H4 (cell line): Measurements from ENCODE around the gene JUND. TPM values are rescaled to one million over a fixed set of nuclear protein-coding genes. Genes with fewer than 3 reads are reported as not detected.
A peak's percentile ranks its signal among the peaks of the same experiment; 100 is the strongest.
"Not testable (repeated sequence)": the region's sequence is repeated elsewhere in the genome, so short reads cannot be mapped to it uniquely, and the experiment has no call there.

Experiments used
- DNase-seq: peaks from one replicate; pipeline ENCODE4 v3.0.0-alpha.2; 2015; ENCODE audit warnings: low spot score
- total RNA-seq: library from RNA; depleted of rRNA; stranded (reverse); fragments of >200 nt; shearing (Covaris generic); gene quantifications from 2 replicates; pipeline ENCODE4 v1.2.3, GENCODE V29; 2014; rRNA removed

Gene JUND
- 29.1 and 86.4 TPM in 2 replicates for total RNA-seq

GRCh38 chr19:18281082-18282020 is at the start of gene JUND:
TSS of gene JUND (minus strand) at chr19:18281622. CDS start at chr19:18281484, 138 bp downstream.
- DNase-seq: peak; percentile 97

GRCh38 chr19:18330868-18331267 is 49.4 kb upstream of the JUND start:
- DNase-seq: no peak

GRCh38 chr19:18329035-18329376 is 47.6 kb upstream of the JUND start:
- DNase-seq: no peak

DNA sequence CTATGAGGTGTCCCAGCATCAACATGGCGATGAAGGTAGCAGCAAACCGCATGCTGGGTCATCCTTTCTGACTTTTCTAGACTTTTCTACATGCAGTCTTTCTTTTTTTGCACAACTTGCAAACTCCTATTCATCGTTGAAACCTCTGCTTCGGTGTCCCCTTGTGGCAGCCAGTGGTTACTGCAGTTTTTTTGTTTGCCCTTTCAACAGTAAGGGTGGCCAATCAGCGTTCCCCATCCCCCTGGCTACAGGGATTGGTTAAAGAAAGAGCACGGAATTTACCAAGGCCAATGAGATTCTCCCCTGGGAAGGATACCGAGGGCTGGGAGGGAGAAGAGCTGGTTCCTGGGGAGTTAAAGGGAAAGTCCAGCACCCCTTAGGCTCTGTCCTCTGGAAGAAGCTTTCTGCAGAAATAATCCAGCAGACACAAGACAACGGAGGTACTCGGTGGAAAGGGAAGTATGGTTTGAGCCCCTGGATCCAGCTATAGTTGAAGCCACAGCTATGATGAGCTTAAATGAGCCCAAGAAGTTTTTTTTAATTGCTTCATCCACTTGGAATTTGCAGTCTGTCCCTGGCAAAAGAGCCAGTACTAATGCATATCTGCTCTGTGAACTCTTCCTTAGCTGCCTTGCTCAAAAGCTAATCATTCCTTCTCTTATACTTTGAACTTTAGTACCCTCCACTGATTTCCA is 47.1 kb upstream of the JUND start:
- DNase-seq: peak; percentile 97

DNA sequence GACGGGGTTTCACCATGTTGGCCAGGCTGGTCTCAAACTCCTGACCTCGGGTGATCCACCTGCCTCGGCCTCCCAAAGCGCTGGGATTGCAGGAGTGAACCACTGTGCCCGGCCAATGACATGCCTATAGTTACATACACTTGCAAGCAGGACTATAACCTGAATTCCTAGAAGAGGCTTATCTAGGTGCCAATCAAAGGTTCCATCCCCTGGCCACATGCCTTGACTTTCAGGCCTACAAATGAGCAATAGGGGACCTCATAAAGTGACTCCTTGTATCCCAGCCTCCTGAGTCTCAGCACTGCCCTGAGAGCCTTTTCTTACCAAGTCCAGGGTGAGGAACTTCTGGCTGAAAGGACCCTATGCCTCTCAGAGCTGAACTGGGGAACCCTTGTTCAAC is 45.4 kb upstream of the JUND start:
- no peak for DNase-seq

- not testable (repeated sequence) for DNase-seq
Observed at GRCh38 chr19:18324373-18324731, 42.9 kb upstream of the JUND start.

DNA sequence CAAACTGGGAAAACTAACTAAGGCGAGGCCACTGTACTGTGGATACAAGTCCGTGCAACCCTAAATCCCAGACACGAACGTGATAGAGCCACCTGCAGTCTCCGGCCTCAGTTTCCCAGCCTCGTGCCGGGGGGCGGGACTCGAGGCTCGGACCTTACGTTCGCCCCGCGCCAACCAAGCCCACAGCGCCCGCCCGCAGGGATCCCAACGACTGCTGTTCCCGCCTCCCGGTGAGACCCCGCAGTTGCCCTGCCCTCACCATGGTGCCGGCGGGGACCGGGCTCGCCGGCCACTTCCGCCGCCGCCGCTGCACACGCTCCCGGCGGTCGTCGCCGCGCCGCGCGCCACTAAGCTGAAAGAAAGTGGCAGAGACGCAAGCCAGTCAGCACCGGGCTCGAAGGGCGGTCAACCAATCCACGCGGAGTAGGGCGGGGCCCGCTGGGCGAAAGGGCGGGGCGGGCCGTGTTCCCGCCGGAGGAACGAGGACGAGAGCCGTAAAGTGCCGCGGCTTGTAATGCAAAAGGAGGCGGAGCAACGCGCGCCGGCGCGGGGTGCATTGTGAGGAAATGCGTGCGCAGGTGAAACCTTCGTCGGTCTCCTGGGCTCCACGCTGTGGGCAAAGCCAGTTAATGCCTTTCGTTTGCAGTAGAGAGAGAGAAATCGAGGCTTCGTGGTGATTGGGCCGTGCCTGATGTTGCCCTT is 41.5 kb upstream of the JUND start, which contains the start of gene LSM4:
TSS of gene LSM4 (minus strand) at position 318 of the 702 bp plus-strand sequence. CDS start at position 262, 56 bp downstream.
- peak; percentile 98 for DNase-seq

GRCh38 chr19:18322318-18322758 is 40.9 kb upstream of the JUND start:
- peak; percentile 48 for DNase-seq

DNA sequence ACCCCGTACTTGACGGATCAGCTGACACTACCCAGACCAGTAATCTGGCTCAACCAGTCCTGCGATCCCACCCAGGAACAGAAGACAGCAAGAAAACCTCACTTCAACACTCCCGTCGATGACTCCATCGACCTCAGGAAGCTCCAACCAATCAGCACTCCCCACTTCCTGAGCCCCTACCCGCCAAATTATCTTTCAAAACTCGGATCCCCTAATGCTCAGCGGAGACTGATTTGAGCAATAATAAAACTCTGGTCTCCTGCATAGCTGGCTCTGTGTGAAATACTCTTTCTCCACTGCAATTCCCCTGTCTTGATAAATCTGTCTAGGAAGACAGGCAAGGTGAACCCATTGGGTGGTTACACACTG is 40.3 kb upstream of the JUND start:
- no peak for DNase-seq

DNA sequence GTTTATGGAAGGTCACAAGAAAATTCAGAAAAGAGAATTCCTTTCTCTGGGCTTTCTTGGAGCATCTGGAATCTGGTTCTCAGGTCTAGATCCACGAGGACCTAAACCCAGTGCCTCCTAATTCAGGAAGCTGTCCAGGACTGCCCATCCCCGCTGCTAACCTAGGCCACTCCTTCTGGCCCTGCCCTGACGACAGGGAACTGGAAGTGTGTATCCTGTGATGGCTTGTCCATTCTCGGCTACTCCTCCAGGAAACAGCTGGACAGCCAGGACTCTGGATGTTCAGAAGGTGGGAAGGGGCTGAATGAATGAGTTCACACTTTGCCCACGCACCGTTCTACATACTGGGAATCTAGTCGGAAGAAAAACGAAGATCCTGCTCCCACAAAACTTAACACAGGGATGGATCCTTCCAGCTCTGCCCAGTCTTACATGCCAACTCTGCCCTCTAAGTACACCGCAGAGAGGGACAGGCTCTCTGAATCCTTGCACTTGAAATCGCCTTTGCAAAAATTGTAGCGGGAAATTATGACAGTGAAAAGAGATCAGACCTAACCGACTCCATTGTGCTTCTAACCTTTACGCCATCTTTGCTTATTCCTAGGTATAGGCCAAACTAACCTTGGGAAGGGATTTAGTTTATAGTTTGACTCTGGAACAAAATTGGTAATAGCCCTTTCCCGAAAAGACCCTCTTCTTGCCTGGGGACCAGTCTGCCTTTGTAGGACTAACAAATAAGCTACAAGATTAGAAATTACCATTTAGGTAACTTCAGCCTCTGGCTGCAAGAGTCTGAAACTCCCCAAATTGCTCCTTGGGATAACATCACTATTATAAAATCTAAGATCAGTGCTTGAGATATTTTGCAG is 39.7 kb upstream of the JUND start:
- no peak for DNase-seq

GRCh38 chr19:18319591-18320135 is 38.2 kb upstream of the JUND start:
- no peak for DNase-seq

DNA sequence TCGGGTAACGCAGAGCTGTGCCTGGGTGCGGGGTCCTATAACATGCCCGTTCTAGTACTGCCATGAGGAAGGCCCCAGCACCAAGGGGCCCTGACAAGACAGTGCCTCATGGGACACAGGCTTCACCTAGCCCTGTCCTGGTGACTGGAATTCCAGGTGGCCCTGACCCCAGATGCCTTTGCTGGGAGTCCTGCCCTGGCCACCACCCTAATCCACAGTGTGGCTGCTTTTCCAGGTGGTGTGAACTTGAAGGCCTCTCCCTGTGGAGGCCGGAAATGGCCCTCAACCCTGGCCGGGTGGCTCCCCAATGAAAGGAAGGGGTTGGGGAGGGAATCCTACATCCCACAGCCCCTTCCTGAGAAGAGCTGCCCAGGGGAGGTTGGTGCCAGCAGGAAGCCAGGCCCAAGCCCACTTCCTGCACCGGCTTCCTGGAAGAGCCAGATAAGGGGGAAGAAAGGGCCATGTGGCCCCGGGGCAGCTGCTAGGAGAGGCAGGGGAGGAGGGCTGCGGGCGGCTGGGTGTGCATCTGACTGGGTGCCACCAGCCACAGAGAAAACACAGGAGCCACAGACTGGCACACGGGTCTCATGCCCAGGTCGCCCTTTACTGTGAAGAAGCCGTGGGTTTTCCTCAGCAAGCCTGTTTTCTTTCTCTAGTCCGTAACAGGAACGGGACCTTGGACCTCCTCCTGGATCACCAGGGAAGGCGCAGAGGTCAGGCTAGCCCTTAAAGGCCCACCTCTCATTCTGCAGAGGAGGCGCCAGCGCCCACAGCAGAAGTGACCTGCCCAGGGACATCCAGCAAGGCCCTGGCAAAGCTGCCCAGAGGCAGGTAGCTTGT is 36.8 kb upstream of the JUND start:
- DNase-seq: no peak

DNA sequence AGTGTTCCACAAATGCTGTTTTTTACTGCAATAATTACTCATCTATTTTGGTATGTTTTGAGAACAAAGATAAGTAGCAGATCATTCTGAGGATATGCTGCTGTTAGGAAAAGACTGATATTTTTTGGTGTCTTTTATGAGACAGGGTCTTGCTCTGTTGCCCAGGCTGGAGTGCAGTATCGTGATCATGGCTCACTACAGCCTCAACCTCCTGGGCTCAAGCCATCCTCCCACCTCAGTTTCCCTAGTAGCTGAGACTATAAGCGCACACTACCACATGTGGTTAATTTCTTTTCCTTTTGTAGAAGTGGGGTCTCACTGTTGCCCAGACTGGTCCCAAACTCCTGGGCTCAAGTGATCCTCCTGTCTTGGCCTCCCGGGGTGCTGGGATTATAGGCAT is 32.0 kb upstream of the JUND start:
- DNase-seq: no peak

DNA sequence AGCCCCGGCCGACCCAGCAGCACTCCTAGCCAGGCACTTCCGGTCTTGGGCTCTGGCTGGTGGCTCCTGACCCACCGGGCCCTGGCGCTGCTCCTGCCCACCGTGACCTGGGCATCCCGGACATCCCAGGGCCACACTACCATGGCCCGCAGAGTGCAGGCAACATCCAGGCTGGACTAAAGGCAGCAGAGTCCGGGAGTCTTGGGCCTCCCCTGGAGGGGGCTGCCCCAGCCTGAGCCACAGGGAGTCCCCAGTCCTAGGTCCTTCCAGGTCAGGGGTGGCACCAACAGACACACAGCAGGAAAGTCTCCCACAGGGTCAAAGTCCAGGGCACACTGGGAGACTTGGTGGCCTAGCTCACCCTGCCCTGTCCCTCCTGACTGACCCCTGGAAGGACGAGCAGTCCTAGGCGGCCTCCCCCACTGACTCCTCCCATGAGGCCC is 30.7 kb upstream of the JUND start:
- DNase-seq: no peak

GRCh38 chr19:18311502-18312091 is 30.2 kb upstream of the JUND start:
- DNase-seq: no peak

GRCh38 chr19:18310966-18311365 is 29.5 kb upstream of the JUND start:
- no peak for DNase-seq

DNA sequence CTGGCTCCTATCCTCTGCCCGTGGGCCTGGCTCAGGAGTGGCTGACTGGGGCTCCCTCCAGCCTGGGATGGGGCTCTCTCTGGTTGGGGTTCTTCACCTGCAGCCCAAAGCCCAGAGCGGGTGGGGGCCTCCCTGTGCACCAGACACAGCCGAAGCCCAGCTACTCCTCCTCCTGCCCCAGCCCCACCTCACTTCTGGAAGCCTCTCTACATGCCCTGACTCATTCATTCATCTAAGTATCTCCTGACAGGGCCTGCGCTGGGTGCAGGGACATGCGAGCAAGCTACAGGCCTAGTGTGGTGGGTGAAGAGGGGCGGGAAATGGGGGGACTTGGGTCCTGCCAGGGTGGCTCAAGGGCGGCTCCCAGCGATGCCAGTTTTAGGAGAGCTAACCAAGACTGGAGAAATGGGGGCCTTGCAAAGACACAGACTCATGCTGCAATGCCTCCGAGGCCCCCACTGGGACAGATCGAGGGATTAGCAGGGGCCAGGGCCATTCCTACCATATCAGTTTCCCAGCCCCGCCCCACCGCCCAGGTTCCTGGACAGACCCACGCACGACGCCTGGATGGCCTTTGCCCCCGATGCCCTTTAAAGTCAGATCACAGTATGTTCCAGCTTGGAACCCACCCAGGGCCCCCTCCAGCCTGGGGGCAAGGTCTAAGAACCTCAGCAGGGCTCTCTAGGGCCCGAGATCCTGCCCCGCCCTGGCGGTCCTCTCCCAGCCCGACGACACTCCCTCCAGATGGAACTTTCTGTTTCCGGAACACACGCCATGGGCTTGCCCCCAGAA is 28.9 kb upstream of the JUND start:
- no peak for DNase-seq

DNA sequence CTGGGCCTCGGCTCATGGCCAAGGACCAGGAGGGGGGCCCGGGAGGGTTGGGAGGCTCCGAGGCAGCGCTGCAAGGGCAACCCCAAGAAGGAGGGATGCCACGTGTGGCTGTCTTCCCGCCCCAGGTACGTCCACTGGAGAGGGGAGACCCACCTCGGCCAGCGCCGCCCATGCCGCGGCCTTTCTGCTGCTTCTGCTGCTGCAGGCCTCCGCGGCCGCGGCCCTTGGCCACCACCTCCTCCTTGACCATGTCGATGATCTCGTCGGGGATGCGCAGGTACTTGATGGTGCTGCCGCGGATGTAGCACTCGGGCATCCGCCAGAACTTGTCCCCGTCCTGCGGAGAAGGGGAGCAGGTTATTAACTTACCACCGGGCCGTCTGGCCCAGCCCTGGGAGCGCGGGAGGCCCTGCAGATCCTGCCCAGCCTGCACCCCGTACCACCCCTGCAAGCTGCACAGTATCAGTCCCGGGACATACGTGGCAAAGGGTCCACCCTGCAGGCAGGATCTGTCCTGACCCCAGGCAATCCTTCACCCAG is 28.2 kb upstream of the JUND start:
- DNase-seq: no peak

- DNase-seq: no peak
Observed at GRCh38 chr19:18308948-18309325, 27.5 kb upstream of the JUND start.
